ENCODE results near the gene GPR108.
"Not testable (repeated sequence)": the region's sequence is repeated elsewhere in the genome, so short reads cannot be mapped to it uniquely, and the experiment has no call there.

Gene GPR108

GRCh38 chr19:6718741-6719539, 18.4 kb downstream of the GPR108 start:
- no peak for DNase-seq

GRCh38 chr19:6718111-6718740, 19.2 kb downstream of the GPR108 start:
- DNase-seq: no peak

- no peak for DNase-seq
Observed at GRCh38 chr19:6717441-6717971, 19.9 kb downstream of the GPR108 start.

GRCh38 chr19:6717036-6717435, 20.3 kb downstream of the GPR108 start:
- DNase-seq: no peak

- DNase-seq: no peak
Observed at GRCh38 chr19:6716610-6716970, 20.8 kb downstream of the GPR108 start.

GRCh38 chr19:6714749-6715555, 22.4 kb downstream of the GPR108 start:
- DNase-seq: no peak

GRCh38 chr19:6713773-6714692, 23.3 kb downstream of the GPR108 start:
- DNase-seq: no peak

GRCh38 chr19:6712692-6713670, 24.4 kb downstream of the GPR108 start:
- no peak for DNase-seq

- DNase-seq: no peak
Observed at GRCh38 chr19:6712231-6712630, 25.1 kb downstream of the GPR108 start.

GRCh38 chr19:6711605-6712004, 25.8 kb downstream of the GPR108 start:
- no peak for DNase-seq

- no peak for DNase-seq
Observed at GRCh38 chr19:6711078-6711361, 26.4 kb downstream of the GPR108 start.

- no peak for DNase-seq
Observed at GRCh38 chr19:6710273-6711077, 26.9 kb downstream of the GPR108 start.

GRCh38 chr19:6709549-6709948, 27.8 kb downstream of the GPR108 start:
- DNase-seq: no peak

- DNase-seq: not testable (repeated sequence)
Observed at GRCh38 chr19:6708913-6709312, 28.5 kb downstream of the GPR108 start.

GRCh38 chr19:6708346-6708745, 29.0 kb downstream of the GPR108 start:
- DNase-seq: no peak

GRCh38 chr19:6707658-6708018, 29.7 kb downstream of the GPR108 start:
- DNase-seq: no peak

GRCh38 chr19:6707011-6707657, 30.2 kb downstream of the GPR108 start:
- DNase-seq: no peak

GRCh38 chr19:6706633-6706958, 30.8 kb downstream of the GPR108 start:
- DNase-seq: no peak

GRCh38 chr19:6705931-6706632, 31.3 kb downstream of the GPR108 start:
- no peak for DNase-seq

Measured in Kasumi-1 (cell line).